Measurements from ENCODE around the gene ROR2.

The ROR2 gene

GRCh38 chr9:91644433-91644832, 305.6 kb downstream of the ROR2 start:
- TF ChIP-seq TAF1 (IDR thresholded peaks at IDR 0.05; ENCODE audit: low read depth) (no peak), YY1 (IDR thresholded peaks at IDR 0.05; ENCODE audit: low read depth) (no peak), MAX (IDR thresholded peaks at IDR 0.05) (no peak), NFIC (IDR thresholded peaks at IDR 0.05) (no peak), TCF12 (IDR thresholded peaks at IDR 0.05; ENCODE audit: low read depth) (no peak)

- TF ChIP-seq MAX (IDR thresholded peaks at IDR 0.05) (no peak), CEBPB (IDR thresholded peaks at IDR 0.05) (no peak), USF1 (IDR thresholded peaks at IDR 0.05) (no peak), REST (IDR thresholded peaks at IDR 0.05; ENCODE audit: low read depth) (no peak), NFIC (IDR thresholded peaks at IDR 0.05) (no peak), TAF1 (IDR thresholded peaks at IDR 0.05; ENCODE audit: low read depth) (no peak), EGR1 (IDR thresholded peaks at IDR 0.05) (no peak), TCF12 (IDR thresholded peaks at IDR 0.05; ENCODE audit: low read depth) (no peak), EP300 (IDR thresholded peaks at IDR 0.05; ENCODE audit: borderline replicate concordance) (no peak), CREB1 (IDR thresholded peaks at IDR 0.05; ENCODE audit: low read depth) (no peak), ZBTB7A (IDR thresholded peaks at IDR 0.05; ENCODE audit: low read depth) (no peak), FOXM1 (IDR thresholded peaks at IDR 0.05; ENCODE audit: borderline replicate concordance, low read depth) (no peak)
These were observed 306.4 kb downstream of the ROR2 start for GRCh38 chr9:91643481-91644077.

GRCh38 chr9:91642771-91643170, 307.3 kb downstream of the ROR2 start:
- TF ChIP-seq CREB1 (IDR thresholded peaks at IDR 0.05; ENCODE audit: low read depth) (no peak), FOXM1 (IDR thresholded peaks at IDR 0.05; ENCODE audit: borderline replicate concordance, low read depth) (no peak), EP300 (IDR thresholded peaks at IDR 0.05; ENCODE audit: borderline replicate concordance) (no peak), REST (IDR thresholded peaks at IDR 0.05; ENCODE audit: low read depth) (no peak), CEBPB (IDR thresholded peaks at IDR 0.05) (no peak)

- TF ChIP-seq MAX (IDR thresholded peaks at IDR 0.05) (no peak), TAF1 (IDR thresholded peaks at IDR 0.05; ENCODE audit: low read depth) (no peak), TEAD4 (IDR thresholded peaks at IDR 0.05) (no peak), EGR1 (IDR thresholded peaks at IDR 0.05) (no peak), NFIC (IDR thresholded peaks at IDR 0.05) (no peak), ZBTB7A (IDR thresholded peaks at IDR 0.05; ENCODE audit: low read depth) (no peak), FOXM1 (IDR thresholded peaks at IDR 0.05; ENCODE audit: borderline replicate concordance, low read depth) (no peak), RAD21 (IDR thresholded peaks at IDR 0.05; ENCODE audit: low read depth) (no peak), YY1 (IDR thresholded peaks at IDR 0.05; ENCODE audit: low read depth) (no peak), REST (IDR thresholded peaks at IDR 0.05; ENCODE audit: low read depth) (no peak), CEBPB (IDR thresholded peaks at IDR 0.05) (no peak), CREB1 (IDR thresholded peaks at IDR 0.05; ENCODE audit: low read depth) (no peak), USF1 (IDR thresholded peaks at IDR 0.05) (no peak), EP300 (IDR thresholded peaks at IDR 0.05; ENCODE audit: borderline replicate concordance) (no peak), TCF12 (IDR thresholded peaks at IDR 0.05; ENCODE audit: low read depth) (no peak)
These were observed 309.6 kb downstream of the ROR2 start for GRCh38 chr9:91640428-91640827.

Measured in Ishikawa (cell line).